ENCODE results near the gene SCEL. TPM values are rescaled to one million over a fixed set of nuclear protein-coding genes. Genes with fewer than 3 reads are reported as not detected.

Gene SCEL
- total and polyA plus RNA-seq, 2 of the 8 experiments (the other 6 are each of a cell fraction or from before 2014, with no cell fraction given), result not detected

GRCh38 chr13:77548594-77548993, 13.1 kb downstream of the SCEL start:
- H3K56ac ChIP-seq (replicated peaks; ENCODE audit: insufficient read length, low read depth, low read length), result no peak overlapping the region
- no peak overlapping the region for H2BK15ac ChIP-seq (ENCODE audit: low read length)
- ChIA-PET CTCF (ENCODE audit: partially characterized antibody) (interaction anchor here (1.1 kb wide), 1 partner anchor 45 kb away, joined by 5 read pairs; no protein-coding TSS in a partner anchor), POLR2A (ENCODE audit: partially characterized antibody) (no interaction called here)
- H2AFZ ChIP-seq (ENCODE audit: low read length), result no peak overlapping the region
- no peak overlapping the region for H4K91ac ChIP-seq (replicated peaks; ENCODE audit: insufficient read length, low read length)
- no peaks in the 10 kb centered on the region for H3K36me3 ChIP-seq (ENCODE audit: control insufficient read depth in 2 of 4, insufficient read depth in 4 of 4, low read length in 3 of 4)
- WGBS, 2 experiments (ENCODE audit: extremely low coverage in 1 of 2, insufficient coverage in 1 of 2, insufficient read length in 1 of 2, insufficient replicate concordance in 2 of 2, low coverage in 1 of 2, low lambda C conversion rate in 2 of 2, missing lambda C conversion rate in 1 of 2), result 95% methylated on average over 3 of the region's 3 CpGs; no CpG with 5 or more reads in 1 of the 2 experiments
- H4K20me1 ChIP-seq (replicated peaks in 1 of 2; ENCODE audit: control insufficient read depth in 1 of 2, insufficient read depth in 2 of 2, low read length in 2 of 2), result no peaks in the 10 kb centered on the region
- no peaks in the 10 kb centered on the region for H3K79me2 ChIP-seq (ENCODE audit: control insufficient read depth in 1 of 2, insufficient read depth in 2 of 2, low read length in 2 of 2)
- no peaks in the 10 kb centered on the region for H3K79me1 ChIP-seq (ENCODE audit: low read depth, low read length)
- no peak overlapping the region for H4K8ac ChIP-seq (ENCODE audit: extremely low read depth, insufficient read depth, low read length)
- no peak overlapping the region for H4K5ac ChIP-seq (ENCODE audit: insufficient read length, low read depth, low read length)
- DNase-seq (ENCODE audit: low read depth in 1 of 2, low spot score in 2 of 2) (no peak), FAIRE-seq (no peak)
- no peak overlapping the region for H3K23ac ChIP-seq (ENCODE audit: insufficient read length)
- H3K14ac ChIP-seq (ENCODE audit: insufficient read length), result no peak overlapping the region
- no peak overlapping the region for H3K4ac ChIP-seq (replicated peaks; ENCODE audit: insufficient read length, low read depth, low read length)
- H3K9me3 ChIP-seq (ENCODE audit: insufficient read depth in 2 of 2, low read depth in 1 of 2, low read length in 1 of 2), result no peaks in the 10 kb centered on the region
- no peak overlapping the region for H2BK5ac ChIP-seq (ENCODE audit: low read depth, low read length)
- H3K4me1 ChIP-seq (replicated peaks in 1 of 4; ENCODE audit: control insufficient read depth in 3 of 4, insufficient read depth in 4 of 4, low read length in 3 of 4), result no peaks in the 10 kb centered on the region
- H3K4me3 ChIP-seq (ENCODE audit: extremely low read depth in 1 of 4, insufficient read depth in 2 of 4, low read depth in 3 of 4, low read length in 4 of 4), result no peak overlapping the region
- H3K9ac ChIP-seq (replicated peaks in 1 of 4; ENCODE audit: extremely low read depth in 1 of 4, low read depth in 3 of 4, low read length in 3 of 4), result no peak overlapping the region
- no peak overlapping the region for H2BK120ac ChIP-seq (replicated peaks; ENCODE audit: low read depth, low read length)
- no peak overlapping the region for H3K18ac ChIP-seq (ENCODE audit: extremely low read depth, low read length)
- no peak overlapping the region for H2AK5ac ChIP-seq (ENCODE audit: low read depth, low read length)
- TF ChIP-seq FOSL1 (IDR thresholded peaks at IDR 0.05; ENCODE audit: insufficient read depth, low read depth, low read length), result no peak
- TF ChIP-seq ATF2 (IDR thresholded peaks at IDR 0.05; ENCODE audit: low read length), result no peak
- TF ChIP-seq E2F6 (IDR thresholded peaks at IDR 0.05), result no peak
- no peak for TF ChIP-seq SP1 (IDR thresholded peaks at IDR 0.05; ENCODE audit: low read depth, low read length)
- TF ChIP-seq KDM1A (IDR thresholded peaks at IDR 0.05; ENCODE audit: borderline replicate concordance, low read length), result no peak
- no peak for TF ChIP-seq JUND (IDR thresholded peaks at IDR 0.05; ENCODE audit: low read length)
- no peak for TF ChIP-seq SUZ12 (IDR thresholded peaks at IDR 0.05; ENCODE audit: low read length)
- TF ChIP-seq RBBP5 (IDR thresholded peaks at IDR 0.05; ENCODE audit: borderline replicate concordance, low read depth, low read length), result no peak
- TF ChIP-seq BACH1 (IDR thresholded peaks at IDR 0.05; ENCODE audit: low read length), result no peak
- H3K27me3 ChIP-seq (replicated peaks in 1 of 4; ENCODE audit: control insufficient read depth in 3 of 4, extremely low read depth in 1 of 4, insufficient read depth in 3 of 4, low read length in 3 of 4), result no peaks in the 10 kb centered on the region
- H2BK20ac ChIP-seq (ENCODE audit: low read length), result no peak overlapping the region
- no peak overlapping the region for H3K4me2 ChIP-seq (ENCODE audit: insufficient read depth in 1 of 2, low read depth in 2 of 2, low read length in 2 of 2)
- H2BK12ac ChIP-seq (ENCODE audit: low read depth, low read length), result no peak overlapping the region
- H3K23me2 ChIP-seq (ENCODE audit: low read depth, low read length), result no peaks in the 10 kb centered on the region
- no peak overlapping the region for H3K27ac ChIP-seq (ENCODE audit: low read depth, low read length)
